Endothelial cell of umbilical vein (primary cell): Measurements from ENCODE around the gene CCNF.

ENCODE experiments used
- CTCF ChIP-seq, 2 donors: IDR thresholded peaks; 1 replicate in 1 of 2; 2 replicates in 1 of 2; pipeline ENCODE4 v1.5.1; 2011; ENCODE audit warnings: low read length in 2 of 2, mild to moderate bottlenecking in 2 of 2, moderate library complexity in 2 of 2, control low read depth in 1 of 2, inconsistent platforms in 1 of 2, low read depth in 1 of 2; ENCODE audit not compliant: insufficient read depth in 1 of 2; ENCODE audit errors: extremely low read depth in 1 of 2
- EZH2 ChIP-seq: IDR thresholded peaks from 2 replicates; pipeline ENCODE4 v1.6.1; 2012; ENCODE audit warnings: borderline replicate concordance, low read depth, mild to moderate bottlenecking, moderate library complexity, low read length, inconsistent platforms; ENCODE audit not compliant: severe bottlenecking
- FOS ChIP-seq: IDR thresholded peaks from 2 replicates; pipeline ENCODE4 v1.6.1; 2011; ENCODE audit warnings: mild to moderate bottlenecking, low read length, moderate library complexity, borderline replicate concordance; ENCODE audit not compliant: insufficient read depth

GRCh38 chr16:2429034-2429770 is at the start of gene CCNF:
- TF ChIP-seq CTCF (IDR thresholded peaks at IDR 0.05; ENCODE audit: extremely low read depth in 1 of 2, insufficient read depth in 1 of 2, low read depth in 1 of 2, low read length in 2 of 2), result no peak
- TF ChIP-seq FOS, result no peak
- TF ChIP-seq EZH2, result no peak
